GM21360 (cell line): ENCODE data around the gene PROKR1.
"Not testable (repeated sequence)": the region's sequence is repeated elsewhere in the genome, so short reads cannot be mapped to it uniquely, and the experiment has no call there.

ENCODE experiments used
- ATAC-seq: cut with Tn5 transposase; IDR thresholded peaks from one replicate; pipeline ENCODE4 v1.9.1; 2021; ENCODE audit warnings: mild to moderate bottlenecking, moderate library complexity; ENCODE audit not compliant: unreplicated experiment

Gene PROKR1

DNA sequence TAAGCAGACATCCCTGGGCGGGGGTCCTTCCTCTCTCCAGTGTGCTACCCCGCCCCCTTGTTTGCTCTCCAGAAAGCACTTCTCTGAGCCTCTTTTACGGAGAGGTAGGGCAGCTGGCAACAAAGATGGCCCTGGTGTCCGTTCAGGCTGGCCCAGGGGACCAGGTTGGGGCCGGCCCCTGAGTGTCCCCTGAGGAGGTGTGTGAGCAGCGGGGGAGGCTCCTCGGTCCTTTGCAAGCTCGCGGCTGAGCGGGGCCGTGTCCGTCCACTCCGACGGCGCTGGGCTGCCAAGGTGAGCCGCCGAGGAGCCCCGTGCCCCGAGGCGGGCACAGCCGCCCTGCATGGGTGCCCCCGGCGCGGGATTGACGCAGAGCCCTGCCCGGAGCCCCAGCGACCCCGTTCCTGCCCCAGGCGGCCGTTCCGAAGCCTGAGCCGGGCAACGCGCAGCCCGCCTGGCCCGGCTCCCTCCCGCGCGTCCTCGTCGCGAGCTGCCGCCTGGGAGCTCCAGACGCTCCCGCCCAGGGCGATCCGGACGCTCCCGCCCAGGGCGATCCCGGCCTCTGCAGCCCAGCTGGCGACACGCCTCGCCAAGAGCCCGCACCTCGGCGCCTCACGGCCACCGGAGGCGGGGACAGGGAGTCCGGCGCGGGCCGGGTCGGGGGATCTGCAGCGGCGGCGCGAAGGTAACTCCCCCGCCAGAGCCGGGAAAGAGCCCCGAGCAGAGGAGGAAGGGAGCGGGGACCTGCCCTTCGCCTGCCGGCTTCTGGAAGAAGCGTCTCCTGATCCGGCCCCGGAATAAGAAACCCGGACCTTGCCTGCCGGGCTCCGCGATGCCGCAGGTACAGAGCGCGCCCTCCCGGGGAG is at the start of gene PROKR1:
Gene PROKR1 (plus strand): TSS at position 569 of the 863 bp plus-strand sequence. CDS start 2,243 bp downstream, outside the sequence.
- no peak for ATAC-seq

DNA sequence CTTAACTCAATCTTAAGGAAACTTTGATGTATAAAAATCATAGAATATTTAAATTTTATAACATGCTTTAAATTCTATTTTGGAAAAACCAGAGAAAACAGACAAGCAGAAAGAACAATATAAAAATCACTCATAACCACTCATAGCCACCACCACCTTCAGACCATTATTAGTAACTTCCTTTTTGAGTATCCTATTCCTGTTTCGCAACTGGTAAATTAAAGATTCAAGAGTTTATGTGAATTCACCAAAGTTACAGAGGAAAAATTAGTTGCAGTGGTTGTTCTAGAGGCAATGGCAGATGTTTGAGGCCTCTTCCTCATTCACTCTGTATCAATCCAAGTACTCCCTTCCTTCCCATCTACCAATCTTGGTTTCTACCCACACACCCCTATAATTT is 49.3 kb upstream of the PROKR1 start:
- no peak for ATAC-seq

DNA sequence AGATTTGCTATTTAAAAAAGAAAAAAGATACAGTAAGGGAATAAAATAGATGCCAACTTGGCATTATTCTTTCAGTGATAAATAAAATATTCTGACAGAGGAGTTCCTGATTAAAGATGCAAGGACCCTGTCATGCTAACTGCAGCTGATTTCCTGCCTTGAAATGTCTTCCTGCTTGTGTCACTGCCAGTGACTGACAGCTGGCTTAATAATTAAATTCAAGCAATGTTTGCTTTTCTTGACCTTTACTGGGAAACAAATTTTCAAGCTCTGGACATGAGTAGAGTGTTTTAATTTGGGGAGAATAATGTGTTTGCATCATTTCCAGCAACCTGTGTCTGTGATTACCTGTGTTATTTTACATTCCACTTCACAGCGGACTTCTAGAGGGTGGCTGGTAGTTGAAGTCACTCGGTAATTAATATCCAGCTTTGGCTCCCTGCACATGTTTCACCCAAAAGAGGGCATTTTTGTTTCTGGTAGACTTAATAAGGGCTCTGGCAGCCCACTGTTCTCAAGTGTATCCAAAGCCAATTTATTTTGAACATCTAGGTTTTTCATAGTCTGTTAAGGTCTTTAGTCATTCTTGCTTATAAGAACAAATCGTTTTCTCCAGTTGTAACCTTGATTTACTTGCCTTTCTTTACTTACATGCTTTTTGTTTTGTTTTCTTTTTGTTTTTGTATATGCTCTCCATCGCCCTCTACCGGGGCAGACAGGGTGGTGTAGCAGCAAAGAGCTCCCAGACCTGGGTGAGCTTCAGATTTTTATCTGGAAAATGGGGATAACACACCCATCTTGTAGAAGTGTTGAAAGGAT is 48.5 kb upstream of the PROKR1 start:
- ATAC-seq: no peak

DNA sequence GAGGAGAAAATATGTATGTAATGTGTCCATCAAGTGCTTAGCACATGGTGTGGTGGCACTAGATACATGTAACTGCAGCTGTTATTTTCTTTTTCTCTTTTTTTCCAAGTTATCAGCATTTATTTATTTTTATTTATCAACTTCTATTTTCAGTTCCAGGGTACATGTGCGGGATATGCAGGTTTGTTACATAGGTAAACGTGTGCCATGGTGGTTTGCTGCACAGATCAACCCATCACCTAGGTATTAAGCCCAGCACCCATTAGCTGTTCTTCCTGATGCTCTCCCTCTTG is 47.9 kb upstream of the PROKR1 start:
- not testable (repeated sequence) for ATAC-seq

DNA sequence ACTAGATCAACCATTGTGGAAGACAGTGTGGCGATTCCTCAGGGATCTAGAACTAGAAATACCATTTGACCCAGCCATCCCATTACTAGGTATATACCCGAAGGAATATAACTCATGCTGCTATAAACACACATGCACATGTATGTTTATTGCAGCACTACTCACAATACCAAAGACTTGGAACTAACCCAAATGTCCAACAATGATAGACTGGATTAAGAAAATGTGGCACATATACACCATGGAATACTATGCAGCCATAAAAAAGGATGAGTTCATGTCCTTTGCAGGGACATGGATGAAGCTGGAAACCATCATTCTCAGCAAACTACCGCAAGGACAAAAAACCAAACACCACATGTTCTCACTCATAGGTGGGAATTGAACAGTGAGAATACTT is 42.9 kb upstream of the PROKR1 start:
- not testable (repeated sequence) for ATAC-seq

DNA sequence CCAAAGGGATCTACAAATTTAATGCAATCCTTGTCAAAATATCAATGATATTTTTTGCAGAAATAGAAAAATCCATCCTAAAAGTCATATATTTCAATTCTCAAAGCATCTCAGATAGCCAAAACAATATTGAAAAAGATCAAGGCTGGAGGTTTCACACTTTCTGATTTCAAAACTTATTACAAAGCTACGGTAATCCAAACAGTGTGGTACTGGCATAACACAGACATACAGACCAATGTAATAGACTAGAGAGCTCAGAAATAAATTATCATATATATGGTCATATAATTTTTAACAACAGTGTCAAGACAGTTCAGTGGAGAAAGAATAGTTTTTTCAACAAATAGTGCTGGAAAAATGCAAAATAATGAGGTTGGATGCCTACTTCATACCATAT is 40.3 kb upstream of the PROKR1 start:
- no peak for ATAC-seq

DNA sequence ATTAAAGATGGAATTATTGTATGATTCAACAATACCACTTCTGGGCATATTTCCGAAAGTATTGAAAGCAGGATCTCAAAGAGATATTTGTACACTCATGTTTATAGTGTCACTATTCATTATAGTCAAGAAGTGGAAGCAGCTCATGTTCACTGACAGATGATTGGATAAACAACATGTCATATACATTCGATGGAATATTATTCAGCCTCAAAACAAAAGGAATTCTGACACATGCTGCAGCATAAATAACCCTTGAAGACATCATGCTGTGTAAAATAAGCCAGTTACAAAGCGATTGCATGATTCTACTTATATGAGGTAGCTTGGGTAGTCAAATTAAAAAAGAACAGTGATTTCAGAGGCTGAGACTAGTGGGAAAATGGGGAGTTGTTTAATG is 39.3 kb upstream of the PROKR1 start:
- ATAC-seq: no peak

DNA sequence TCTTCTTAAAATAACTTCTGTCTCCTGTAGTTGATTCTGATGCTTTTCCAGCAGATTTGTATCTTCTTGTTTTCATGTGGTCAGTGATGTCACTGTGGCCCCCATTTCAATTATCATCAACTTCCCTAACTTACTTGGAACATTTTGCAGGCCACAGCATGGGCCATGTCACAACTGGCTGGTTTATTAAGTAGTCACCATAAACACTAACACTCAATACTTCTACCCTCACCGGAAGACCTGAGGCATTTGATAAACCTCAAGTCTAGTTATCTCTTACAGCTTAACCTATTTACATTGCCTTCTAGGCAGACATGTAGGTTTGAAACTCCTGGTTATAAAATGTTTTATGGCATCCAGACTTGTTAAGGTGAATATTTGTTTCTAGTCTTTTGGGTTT is 37.4 kb upstream of the PROKR1 start:
- no peak for ATAC-seq

DNA sequence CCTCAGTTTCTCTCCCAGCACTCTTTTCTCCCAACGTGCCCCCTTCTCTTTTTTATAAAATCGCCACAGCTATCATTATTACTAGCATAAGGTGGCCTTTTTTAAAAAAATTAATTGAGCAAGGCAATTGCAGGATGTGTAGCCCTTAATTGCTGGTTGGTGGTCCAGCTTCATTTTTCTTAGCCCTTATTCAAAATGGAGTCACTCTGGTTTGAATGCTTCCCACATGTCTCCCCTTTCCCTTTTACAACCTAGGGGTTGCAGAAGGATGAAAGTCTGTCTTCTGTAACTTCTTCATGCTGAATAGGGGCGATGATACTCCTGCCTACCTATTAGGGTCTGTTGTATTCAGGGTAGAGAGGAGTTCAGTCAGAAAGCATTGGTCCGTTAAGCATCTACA is 36.6 kb upstream of the PROKR1 start:
- ATAC-seq: no peak

DNA sequence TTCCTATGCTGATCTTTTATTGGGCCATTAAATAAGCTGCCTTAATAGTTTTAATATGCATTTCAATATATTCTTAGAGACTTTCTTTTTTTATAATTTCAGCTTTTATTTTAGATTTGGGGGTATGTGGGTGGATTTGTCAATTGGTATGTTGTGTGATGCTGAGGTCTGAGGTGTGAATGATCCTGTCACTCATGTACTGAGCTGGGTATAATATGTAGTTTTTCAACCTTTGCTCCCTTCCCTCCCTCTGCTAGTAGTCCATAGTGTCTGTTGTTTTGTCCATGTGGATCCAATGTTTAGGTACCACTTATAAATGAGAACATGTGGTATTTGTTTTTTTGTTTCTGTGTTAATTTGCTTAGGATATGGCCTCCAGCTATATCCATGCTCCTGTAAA is 35.5 kb upstream of the PROKR1 start:
- no peak for ATAC-seq

DNA sequence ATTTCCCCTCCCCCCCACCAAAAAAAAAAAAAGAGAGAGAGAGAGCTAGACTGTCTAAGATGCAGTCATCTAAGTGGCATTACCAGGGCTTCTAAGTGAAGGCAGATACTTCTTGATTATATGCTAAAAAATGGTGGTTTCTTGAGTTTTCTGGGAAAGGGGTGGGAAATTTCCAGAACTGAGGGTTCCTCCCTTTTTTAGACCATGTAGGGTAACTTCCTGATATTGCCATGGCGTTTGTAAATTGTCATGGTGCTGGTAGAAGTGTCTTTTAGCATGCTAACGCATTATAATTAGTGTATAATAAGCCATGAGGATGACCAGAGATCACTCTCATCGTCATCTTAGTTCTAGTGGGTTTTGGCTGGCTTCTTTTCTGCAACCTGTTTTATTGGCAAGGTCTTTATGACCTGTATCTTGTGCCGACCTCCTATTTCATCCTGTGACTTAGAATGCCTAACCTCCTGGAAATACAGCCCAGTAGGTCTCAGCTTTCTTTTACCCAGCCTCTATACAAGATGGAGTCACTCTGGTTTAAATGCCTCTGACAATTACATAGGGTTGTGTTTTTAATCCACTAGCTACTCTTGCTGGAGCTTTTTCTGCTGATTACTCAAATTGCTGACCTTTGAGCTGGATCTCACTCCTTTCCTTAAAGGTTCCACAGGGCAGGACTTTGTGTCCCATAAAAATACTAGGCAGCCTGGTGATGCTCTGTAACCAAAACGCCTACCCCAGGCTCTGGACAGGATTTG is 30.4 kb upstream of the PROKR1 start:
- ATAC-seq: no peak

DNA sequence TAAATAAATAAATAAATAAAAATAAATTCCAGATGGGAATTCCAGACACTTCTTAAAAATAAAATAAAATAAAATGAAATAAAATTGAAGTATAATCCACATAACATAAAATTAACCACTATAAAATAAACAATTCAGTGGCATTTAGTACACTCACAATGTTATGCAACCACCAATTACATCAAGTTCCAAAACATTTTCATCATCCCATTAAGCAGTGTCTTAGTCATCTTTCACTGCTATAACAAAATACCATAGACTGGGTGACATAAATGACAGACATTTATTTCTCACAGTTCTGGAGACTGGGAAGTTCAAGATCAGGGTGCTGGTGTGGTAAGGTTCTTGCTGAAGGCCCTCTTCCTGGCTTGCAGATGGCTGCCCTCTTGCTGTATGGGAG is 22.6 kb upstream of the PROKR1 start:
- no peak for ATAC-seq

DNA sequence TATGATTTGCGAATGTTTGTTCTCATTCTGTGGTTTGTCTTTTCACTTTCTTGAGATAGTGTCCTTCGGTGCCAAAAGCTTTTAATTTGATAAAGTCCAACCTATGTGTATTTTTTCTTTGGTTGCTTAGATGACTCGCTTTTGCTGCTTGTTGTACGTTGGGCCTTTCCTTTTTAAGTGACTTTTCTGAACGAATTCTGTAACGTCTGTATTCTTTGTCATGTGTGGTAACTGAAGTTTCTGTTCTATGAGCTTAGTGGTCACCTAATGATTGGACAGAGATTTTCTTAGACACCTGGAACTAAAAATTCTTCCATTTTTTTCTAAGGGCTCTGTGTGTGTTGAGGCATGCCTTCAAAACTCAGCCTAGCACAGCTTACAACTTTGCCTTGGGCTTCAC is 19.6 kb upstream of the PROKR1 start:
- ATAC-seq: no peak

DNA sequence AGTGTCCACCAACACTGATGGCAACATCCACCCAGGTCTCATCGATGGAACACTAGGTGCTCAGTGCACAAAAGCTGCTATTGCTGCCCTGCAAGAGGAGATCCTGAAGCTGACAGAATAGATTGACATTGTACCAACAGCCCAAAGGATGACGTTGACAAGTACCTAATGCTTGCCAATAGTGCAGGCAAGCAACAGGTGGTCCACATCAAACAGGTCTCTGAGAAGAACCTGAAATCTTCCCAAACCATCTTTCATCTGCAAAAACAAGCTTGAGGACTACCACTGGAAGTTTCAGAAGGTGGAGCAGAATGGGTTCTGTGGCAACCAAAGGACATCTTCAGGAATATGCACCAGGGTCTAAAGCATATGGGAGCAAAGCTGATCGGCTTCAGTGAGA is 15.8 kb upstream of the PROKR1 start:
- no peak for ATAC-seq

DNA sequence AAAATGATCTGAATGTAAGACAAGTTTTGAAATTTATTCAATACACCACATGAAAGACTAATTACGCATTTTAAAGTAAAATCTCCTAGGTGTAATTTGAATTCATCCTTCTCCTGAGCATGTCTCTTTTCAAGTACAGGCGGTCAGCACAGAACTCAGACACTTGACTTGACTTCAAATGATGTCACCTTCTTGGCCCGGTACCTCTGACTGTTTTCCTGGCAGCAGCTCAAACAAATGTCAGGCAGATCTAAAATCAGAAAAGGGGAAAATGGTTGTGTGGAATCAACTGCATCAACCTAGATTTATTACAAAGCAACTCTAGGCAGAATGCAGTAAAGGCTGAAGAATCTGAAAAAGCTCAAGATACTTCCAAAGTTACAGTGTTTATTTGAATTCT is 11.4 kb upstream of the PROKR1 start:
- ATAC-seq: no peak

DNA sequence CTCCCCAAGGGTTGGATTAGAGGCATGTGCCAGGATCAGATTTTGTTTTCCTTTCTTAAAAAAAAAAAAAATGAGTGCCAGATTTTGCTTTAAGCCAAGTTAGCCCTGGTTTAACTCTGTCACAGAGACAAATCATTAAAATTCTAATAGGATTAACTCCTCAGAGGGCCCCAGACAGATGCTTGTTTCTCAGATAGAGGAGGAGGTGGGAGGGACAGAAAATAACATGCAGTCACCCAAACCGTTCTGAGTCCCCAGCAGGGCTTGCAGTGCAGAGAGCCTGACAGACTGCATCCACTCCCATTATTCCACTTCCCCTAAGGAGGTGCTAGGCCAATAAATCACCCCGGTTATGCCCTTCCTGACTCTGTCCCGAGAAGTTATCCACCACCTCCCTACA is 6.3 kb upstream of the PROKR1 start:
- no peak for ATAC-seq

DNA sequence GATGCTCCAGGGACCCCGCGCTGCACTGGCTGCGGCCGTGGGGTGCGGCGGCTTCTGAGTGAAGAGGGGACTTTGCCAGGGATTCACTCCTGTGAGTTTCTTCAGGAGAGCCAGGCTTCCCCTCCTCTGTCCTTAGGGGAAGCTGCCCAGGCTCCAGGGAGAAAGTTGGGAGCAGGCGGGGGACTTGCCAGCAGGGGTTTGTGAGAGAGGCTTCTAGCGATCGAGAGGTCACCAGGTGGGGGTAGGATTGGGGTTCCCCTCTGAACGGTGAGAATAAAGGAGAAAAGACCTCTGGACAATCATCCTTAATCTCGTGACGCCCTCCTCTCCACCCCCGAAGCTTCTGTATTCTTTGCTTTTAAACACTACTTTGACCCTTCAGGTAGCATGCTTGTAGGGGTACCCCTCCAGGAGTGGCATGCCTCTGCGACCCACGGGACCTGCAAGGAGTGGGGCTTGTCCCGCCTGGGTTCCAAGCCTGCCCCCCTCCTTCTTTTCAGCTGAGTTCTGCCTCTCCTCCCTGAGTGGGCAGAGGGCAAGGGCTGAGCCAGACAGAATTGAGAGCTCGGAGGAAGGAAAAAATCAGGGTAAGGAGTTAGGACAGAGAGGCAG is 601 bp downstream of the PROKR1 start:
- no peak for ATAC-seq

DNA sequence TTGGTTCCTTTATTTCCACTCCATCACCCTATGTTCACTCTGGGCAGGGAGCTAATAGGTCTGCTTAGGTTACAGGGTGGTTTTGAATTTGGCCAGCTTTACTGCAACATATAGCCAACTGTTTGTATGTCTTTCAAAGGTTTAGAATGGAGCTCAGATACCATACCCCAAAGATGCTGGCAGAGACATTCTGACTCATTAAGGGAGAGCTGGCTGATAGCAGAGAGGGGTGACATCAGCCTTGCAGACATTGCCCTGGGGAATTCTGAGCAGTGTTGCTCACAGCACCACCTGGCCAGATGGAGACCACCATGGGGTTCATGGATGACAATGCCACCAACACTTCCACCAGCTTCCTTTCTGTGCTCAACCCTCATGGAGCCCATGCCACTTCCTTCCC is 2.1 kb downstream of the PROKR1 start:
- no peak for ATAC-seq

DNA sequence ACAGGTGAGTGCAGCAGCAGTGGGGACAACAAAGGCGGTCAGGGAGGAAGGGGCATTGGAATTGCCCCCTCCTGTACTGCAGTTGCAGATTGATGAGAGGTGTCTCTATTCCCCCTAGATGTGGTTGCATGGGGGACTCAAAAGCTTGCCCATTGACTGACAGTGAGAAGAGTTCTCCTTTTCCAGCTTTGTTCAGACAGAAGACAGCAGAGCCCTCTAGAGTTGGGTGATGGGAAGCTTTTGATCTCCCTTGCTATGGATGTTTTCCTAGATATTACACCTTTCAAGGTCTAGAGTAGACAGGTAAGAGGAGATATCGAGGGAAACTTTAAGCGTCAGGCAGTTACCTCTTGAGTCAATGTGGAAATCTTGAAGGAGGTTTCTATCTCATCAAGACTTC is 2.9 kb downstream of the PROKR1 start:
- no peak for ATAC-seq

DNA sequence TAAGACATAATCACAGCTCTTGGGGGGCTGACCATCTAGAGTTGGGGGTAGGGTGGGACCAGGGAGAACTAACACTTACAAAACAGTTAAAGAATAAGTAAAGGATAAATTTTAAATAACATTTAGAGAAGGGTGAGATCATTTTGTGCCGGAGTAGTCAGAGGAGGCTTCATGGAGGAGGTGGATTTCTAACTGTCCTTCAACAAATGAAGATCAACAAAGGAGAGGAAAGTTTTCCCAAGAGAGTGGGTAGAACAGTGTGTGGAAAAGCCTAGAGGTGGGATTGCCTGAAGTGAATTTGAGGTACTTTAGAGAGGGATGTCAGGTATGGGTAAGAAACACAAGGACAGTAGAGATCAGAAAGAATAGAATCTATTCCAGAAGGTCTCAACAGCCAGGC is 7.3 kb downstream of the PROKR1 start:
- ATAC-seq: no peak

DNA sequence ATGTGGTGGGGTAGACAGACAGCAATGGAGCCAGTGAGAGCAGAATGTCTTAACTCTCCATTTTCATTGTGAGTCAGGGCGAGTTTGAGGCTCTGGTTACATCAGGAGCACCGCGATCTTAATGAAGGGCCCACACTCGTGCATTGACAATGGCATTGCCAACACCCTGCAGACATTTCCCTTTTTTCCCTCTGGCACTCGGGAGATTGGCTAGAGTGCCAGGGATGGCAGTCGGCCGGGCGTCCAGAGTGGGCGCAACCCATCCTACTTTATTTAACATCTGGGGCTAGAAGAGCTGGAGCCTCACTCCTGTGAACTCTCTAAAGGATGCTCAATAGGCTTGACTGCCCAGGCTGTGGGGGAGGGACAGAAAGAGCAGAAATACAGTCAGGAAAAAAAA is 9.7 kb downstream of the PROKR1 start:
- ATAC-seq: no peak
